Right atrium auricular region (tissue), 2 donors: Measurements from ENCODE around the gene TMEM120B. TPM values are rescaled to one million over a fixed set of nuclear protein-coding genes. Genes with fewer than 3 reads are reported as not detected.
A peak's percentile ranks its signal among the peaks of the same experiment; 100 is the strongest.
"Not testable (repeated sequence)": the region's sequence is repeated elsewhere in the genome, so short reads cannot be mapped to it uniquely, and the experiment has no call there.

ENCODE experiments used
- DNase-seq: peaks from one replicate; pipeline ENCODE4 v3.0.0-alpha.2; 2019; ENCODE audit warnings: low spot score
- H3K27ac ChIP-seq, 2 donors: fragments of 200-600 bp; sonication (generic); 1 replicate in 1 of 2; 2 replicates in 1 of 2; pipeline ENCODE4 v1.5.1; 2016 to 2019
- H3K27me3 ChIP-seq, 2 donors: fragments of 200-600 bp; sonication (generic); one replicate each; pipeline versions ENCODE4 v1.5.1 to v1.6.0; 2017 to 2019
- H3K36me3 ChIP-seq: fragments of 200-600 bp; sonication (generic); one replicate; pipeline ENCODE4 v1.5.1; 2016
- H3K4me1 ChIP-seq, 2 donors: fragments of 200-600 bp; sonication (generic); one replicate each; pipeline versions ENCODE4 v1.5.1 to v1.6.0; 2017 to 2019
- H3K4me3 ChIP-seq, 2 donors: fragments of 200-600 bp; sonication (generic); 1 replicate in 1 of 2; 2 replicates in 1 of 2; pipeline ENCODE4 v1.5.1; 2017 to 2019; ENCODE audit warnings: mild to moderate bottlenecking in 1 of 2, moderate library complexity in 1 of 2
- H3K9me3 ChIP-seq, 2 donors: fragments of 200-600 bp; sonication (generic); one replicate each; pipeline ENCODE4 v1.5.1; 2019
- total RNA-seq, 2 donors: library from RNA; depleted of rRNA; stranded (reverse); fragments of >200 nt; gene quantifications; one replicate each; pipeline ENCODE4 v1.1.0, GENCODE V29; 2016
- TF ChIP-seq, protein P1 (sequence below), 2 donors: fragments of 200-600 bp; sonication (generic); IDR thresholded peaks; one replicate each; pipeline ENCODE4 v1.5.1; 2019; ENCODE audit warnings: antibody characterized with exemption in 2 of 2

Gene TMEM120B
- total RNA-seq, 2 donors from 2014 or later, result 3.3 to 4.7 TPM

DNA sequence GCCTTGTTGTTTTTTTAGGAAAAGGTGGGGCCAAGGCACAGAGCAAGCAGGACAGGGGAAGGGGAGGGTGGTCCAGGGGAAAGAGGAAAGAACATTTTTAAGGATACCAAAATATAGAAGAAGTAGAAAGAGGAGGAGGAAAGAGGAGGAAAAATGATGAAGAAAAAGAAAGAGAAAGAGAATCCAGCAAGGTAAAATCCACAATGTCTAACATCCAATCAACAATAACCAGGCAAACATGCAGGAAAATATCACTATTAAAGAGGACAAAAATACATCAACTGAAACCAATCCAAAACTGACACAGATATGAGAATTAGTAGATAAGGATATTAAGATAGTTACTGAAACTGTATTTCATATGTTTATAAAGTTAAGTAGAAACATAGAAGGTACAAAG, 7.0 kb upstream of the TMEM120B start:
- H3K4me1 ChIP-seq, result no peaks in the 10 kb centered on the region
- TF ChIP-seq, protein P1, sequence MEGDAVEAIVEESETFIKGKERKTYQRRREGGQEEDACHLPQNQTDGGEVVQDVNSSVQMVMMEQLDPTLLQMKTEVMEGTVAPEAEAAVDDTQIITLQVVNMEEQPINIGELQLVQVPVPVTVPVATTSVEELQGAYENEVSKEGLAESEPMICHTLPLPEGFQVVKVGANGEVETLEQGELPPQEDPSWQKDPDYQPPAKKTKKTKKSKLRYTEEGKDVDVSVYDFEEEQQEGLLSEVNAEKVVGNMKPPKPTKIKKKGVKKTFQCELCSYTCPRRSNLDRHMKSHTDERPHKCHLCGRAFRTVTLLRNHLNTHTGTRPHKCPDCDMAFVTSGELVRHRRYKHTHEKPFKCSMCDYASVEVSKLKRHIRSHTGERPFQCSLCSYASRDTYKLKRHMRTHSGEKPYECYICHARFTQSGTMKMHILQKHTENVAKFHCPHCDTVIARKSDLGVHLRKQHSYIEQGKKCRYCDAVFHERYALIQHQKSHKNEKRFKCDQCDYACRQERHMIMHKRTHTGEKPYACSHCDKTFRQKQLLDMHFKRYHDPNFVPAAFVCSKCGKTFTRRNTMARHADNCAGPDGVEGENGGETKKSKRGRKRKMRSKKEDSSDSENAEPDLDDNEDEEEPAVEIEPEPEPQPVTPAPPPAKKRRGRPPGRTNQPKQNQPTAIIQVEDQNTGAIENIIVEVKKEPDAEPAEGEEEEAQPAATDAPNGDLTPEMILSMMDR (IDR thresholded peaks at IDR 0.05), result no peak

DNA sequence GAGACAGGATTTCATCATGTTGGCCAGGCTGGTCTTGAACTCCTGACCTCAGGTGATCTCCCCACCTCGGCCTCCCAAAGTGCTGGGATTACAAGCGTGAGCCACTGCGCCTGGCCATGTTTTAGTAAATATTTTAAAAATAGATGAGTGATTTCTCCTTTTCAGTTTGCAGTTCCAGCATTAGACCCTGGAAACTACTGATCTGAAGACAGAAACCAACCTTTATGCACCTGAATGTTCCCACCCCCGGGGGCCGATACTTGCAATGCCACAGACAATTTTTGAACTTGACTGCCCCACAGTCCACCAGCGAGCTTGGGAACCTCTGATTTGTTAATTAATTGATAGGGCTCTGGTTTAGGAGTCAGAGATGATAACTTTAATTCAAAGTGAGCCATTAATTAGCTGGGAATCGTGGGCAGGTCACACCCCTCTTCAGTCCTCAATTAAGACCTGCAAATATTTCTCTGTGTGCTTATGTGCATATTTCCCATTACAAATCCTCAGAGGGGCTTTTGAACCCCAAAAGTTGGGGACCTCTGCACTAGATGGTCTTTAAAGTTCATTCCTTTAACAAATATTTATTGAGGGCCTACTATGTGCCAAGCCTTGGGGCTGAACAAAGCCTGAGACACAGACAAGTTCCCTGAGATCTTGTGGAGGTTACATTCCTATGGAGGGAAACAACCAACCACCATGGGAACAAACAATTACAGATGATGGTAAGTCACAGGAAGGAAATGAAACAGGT, 4.1 kb upstream of the TMEM120B start:
- Histone ChIP-seq H3K27ac (no peak overlapping the region), H3K36me3 (no peaks in the 10 kb centered on the region), H3K9me3 (no peaks in the 10 kb centered on the region), H3K4me3 (no peak overlapping the region), H3K27me3 (no peaks in the 10 kb centered on the region), H3K4me1 (peaks cover 0 to 15% of the 10 kb centered on the region in 2 donors)
- no peak for DNase-seq
- TF ChIP-seq, protein P1 (IDR thresholded peaks at IDR 0.05), result no peak

More for the DNA sequence above, 7.0 kb upstream of the TMEM120B start:
- Histone ChIP-seq H3K27me3 (no peaks in the 10 kb centered on the region), H3K27ac (no peak overlapping the region), H3K4me3 (no peak overlapping the region), H3K36me3 (no peaks in the 10 kb centered on the region), H3K9me3 (no peaks in the 10 kb centered on the region)
- DNase-seq, result no peak

DNA sequence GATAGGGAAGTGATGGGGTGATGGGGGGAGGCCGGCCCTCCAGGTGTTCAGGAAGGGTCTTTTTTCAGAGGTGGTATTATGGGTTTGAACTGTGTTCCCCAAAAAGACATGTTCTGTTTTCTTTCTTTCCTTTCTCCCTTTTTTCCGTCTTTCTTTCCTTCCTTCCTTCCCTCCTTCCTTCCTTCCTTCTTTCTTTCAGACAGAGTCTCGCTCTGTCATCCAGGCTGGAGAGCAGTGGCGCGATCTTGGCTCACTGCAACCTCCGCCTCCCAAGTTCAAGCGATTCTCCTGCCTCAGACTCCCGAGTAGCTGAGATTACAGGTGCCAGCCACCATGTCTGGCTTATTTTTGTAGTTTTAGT, 3.5 kb upstream of the TMEM120B start:
- peaks cover 0 to 21% of the 10 kb centered on the region in 2 donors for H3K4me1 ChIP-seq
- H3K4me3 ChIP-seq, H3K27ac ChIP-seq, DNase-seq, H3K36me3 ChIP-seq, H3K9me3 ChIP-seq, H3K27me3 ChIP-seq: not testable (repeated sequence)

DNA sequence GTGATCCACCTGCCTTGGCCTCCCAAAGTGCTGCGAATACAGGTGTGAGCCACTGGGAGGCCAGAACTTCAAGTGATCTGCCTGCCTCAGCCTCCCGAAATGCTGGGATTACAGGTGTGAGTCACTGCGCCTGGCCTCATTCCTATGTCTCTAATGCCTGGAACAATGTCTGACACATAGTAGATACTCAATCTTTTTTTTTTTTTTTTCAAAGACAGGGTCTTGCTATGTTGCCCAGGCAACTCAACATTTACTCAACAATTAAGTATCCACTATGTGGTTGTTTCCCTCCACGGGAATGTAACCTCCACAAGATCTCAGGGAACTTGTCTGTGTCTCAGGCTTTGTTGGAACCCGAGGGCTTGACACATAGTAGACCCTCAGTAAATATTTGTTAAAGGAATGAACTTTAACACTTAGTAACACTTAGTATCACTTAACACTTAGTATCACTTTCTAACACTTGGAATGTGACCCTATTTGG, 3.0 kb upstream of the TMEM120B start:
- no peaks in the 10 kb centered on the region for H3K27me3 ChIP-seq
- peaks cover 0 to 24% of the 10 kb centered on the region in 2 donors for H3K4me1 ChIP-seq
- H3K36me3 ChIP-seq, result no peaks in the 10 kb centered on the region
- H3K9me3 ChIP-seq, result no peaks in the 10 kb centered on the region
- H3K27ac ChIP-seq, result no peak overlapping the region
- TF ChIP-seq, protein P1 (IDR thresholded peaks at IDR 0.05), result no peak
- no peak overlapping the region for H3K4me3 ChIP-seq
- no peak for DNase-seq

DNA sequence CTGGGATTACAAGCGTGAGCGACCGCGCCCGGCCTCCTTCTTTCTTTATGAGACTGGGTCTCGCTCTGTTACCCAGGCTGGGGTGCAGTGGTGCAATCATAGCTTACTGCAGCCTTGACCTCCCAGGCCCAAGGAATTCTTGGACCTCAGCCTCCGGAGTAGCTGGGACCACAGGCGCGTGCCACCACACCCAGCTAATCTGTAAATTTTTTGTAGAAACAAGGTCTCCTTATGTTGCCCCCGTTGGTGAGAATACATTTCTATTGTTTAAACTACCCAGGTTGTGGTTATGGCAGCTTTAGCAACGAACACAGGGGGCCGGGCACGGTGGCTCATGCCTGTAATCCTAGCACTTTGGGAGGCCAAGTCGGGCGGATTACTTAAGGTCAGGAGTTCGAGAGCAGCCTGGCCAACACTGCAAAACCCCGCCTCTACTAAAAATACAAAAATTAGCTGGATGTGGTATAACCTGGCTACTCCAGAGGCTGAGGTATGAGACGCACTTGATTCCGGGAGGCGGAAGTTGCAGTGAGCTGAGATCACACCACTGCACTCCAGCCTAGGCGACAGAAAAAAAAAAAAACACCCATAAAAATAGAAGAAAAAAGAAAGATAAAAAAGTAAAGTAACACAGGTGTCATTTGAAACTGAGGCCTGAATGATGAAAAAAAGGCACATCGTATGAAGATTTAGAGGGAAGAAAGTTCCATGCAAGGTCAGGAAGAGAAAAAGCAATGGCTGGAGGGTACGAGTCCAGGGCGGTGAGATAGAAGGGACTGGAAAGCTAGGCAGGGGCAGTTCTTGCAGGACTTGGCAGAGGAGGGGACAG, 977 bp upstream of the TMEM120B start:
- no peak for DNase-seq
- Histone ChIP-seq H3K9me3 (no peaks in the 10 kb centered on the region), H3K4me1 (peaks cover 0 to 24% of the 10 kb centered on the region in 2 donors), H3K36me3 (no peaks in the 10 kb centered on the region), H3K27me3 (no peaks in the 10 kb centered on the region), H3K27ac (peak overlapping the region; percentile 89 to 90), H3K4me3 (peak overlapping the region; percentile 56 to 91)
- TF ChIP-seq, protein P1 (IDR thresholded peaks at IDR 0.05), result no peak

DNA sequence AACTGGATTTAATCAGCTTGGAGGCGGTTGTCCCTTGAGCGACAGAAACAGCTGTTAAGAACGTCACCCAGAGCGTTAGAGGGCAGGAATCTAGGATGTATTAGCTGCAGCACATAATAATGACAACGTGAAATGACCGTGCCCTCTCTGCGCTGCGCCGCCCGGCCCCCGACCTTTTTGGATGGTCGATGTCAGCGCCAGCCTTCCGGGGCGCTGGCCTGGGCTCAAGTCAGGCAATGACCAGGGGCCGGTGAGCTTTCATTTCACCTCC, 427 bp upstream of the TMEM120B start:
- H3K4me3 ChIP-seq, result peak overlapping the region; percentile 56 to 91
- DNase-seq, result peak; percentile 62
- H3K4me1 ChIP-seq, result peaks cover 0 to 24% of the 10 kb centered on the region in 2 donors
- TF ChIP-seq, protein P1 (IDR thresholded peaks at IDR 0.05), result no peak
- H3K36me3 ChIP-seq, result no peaks in the 10 kb centered on the region
- no peaks in the 10 kb centered on the region for H3K9me3 ChIP-seq
- no peaks in the 10 kb centered on the region for H3K27me3 ChIP-seq
- peak overlapping the region; percentile 89 to 90 for H3K27ac ChIP-seq
